SK-N-SH (cell line): ENCODE measurements around the gene LRRC42. TPM values are rescaled to one million over a fixed set of nuclear protein-coding genes. Genes with fewer than 3 reads are reported as not detected.

Experiments
- CTCF ChIA-PET: fragments of 300-600, 350-600 bp; formaldehyde crosslinking; extraction: SDS; loops from one replicate; lab custom pipeline; 2021; lab: Yijun Ruan, JAX
- POLR2A ChIA-PET: fragments of 350-600 bp; sonication (Branson Sonifier 250); formaldehyde crosslinking; extraction: SDS; loops from one replicate; lab custom pipeline; 2020; ENCODE audit warnings: antibody characterized with exemption, inconsistent platforms; lab: Yijun Ruan, JAX
- DNase-seq: peaks from one replicate; pipeline ENCODE4 v3.0.0; 2012
- H2AFZ ChIP-seq: fragments of 200-600 bp; sonication (generic); 2 replicates; pipeline ENCODE4 v1.8.1; 2016; ENCODE audit warnings: antibody characterized with exemption, mild to moderate bottlenecking, low read depth
- H3F3A ChIP-seq: fragments of 200-600 bp; sonication (generic); replicated peaks from 2 replicates; pipeline ENCODE3; 2016; ENCODE audit warnings: antibody characterized with exemption, mild to moderate bottlenecking; ENCODE audit not compliant: insufficient read depth
- H3K27ac ChIP-seq, 2 experiments: fragments of 200-500 bp in 1 of 2; fragments of 200-600 bp in 1 of 2; sonication (Bioruptor generic) in 1 of 2; sonication (generic), shearing (Covaris generic) in 1 of 2; 2 replicates each; pipeline versions ENCODE4 v1.5.1 to v1.6.1; 2014 to 2016; ENCODE audit warnings: low read depth in 2 of 2, inconsistent platforms in 1 of 2, low read length in 1 of 2, mild to moderate bottlenecking in 1 of 2, mixed read lengths in 1 of 2
- H3K27me3 ChIP-seq: fragments of 200-600 bp; sonication (generic), shearing (Covaris generic); 2 replicates; pipeline ENCODE4 v1.6.1; 2016; ENCODE audit warnings: mixed run types; ENCODE audit not compliant: insufficient read depth
- H3K36me3 ChIP-seq, 2 experiments: fragments of 200-500 bp in 1 of 2; fragments of 200-600 bp in 1 of 2; sonication (Bioruptor generic) in 1 of 2; sonication (generic) in 1 of 2; replicated peaks in 1 of 2; 2 replicates each; pipeline versions ENCODE3 to v1.5.1; 2014 to 2016; ENCODE audit warnings: low read length in 1 of 2, mild to moderate bottlenecking in 1 of 2; ENCODE audit not compliant: insufficient read depth in 2 of 2, control insufficient read depth in 1 of 2
- H3K4me1 ChIP-seq, 2 experiments: fragments of 200-500 bp in 1 of 2; fragments of 200-600 bp in 1 of 2; sonication (Bioruptor generic) in 1 of 2; sonication (generic), shearing (Covaris generic) in 1 of 2; 2 replicates each; pipeline versions ENCODE4 v1.5.1 to v1.6.1; 2014 to 2016; ENCODE audit warnings: low read depth in 1 of 2, low read length in 1 of 2, mixed run types in 1 of 2; ENCODE audit not compliant: insufficient read depth in 2 of 2, control insufficient read depth in 1 of 2
- H3K4me2 ChIP-seq: fragments of 200-600 bp; sonication (generic), shearing (Covaris generic); 2 replicates; pipeline ENCODE4 v1.6.1; 2017; ENCODE audit warnings: mixed run types
- H3K4me3 ChIP-seq, 2 experiments: fragments of 200-500 bp in 1 of 2; fragments of 200-600 bp in 1 of 2; sonication (Bioruptor generic) in 1 of 2; sonication (generic), shearing (Covaris generic) in 1 of 2; 2 replicates each; pipeline versions ENCODE4 v1.5.1 to v1.8.1; 2014 to 2016; ENCODE audit warnings: low read depth in 2 of 2, inconsistent platforms in 1 of 2, low read length in 1 of 2, mild to moderate bottlenecking in 1 of 2, mixed read lengths in 1 of 2, moderate library complexity in 1 of 2
- H3K79me2 ChIP-seq: fragments of 200-600 bp; sonication (generic); 2 replicates; pipeline ENCODE4 v1.8.1; 2017; ENCODE audit warnings: mild to moderate bottlenecking; ENCODE audit not compliant: insufficient read depth
- H3K9ac ChIP-seq: fragments of 200-600 bp; sonication (generic); 2 replicates; pipeline ENCODE4 v1.6.1; 2017; ENCODE audit warnings: mixed run types
- H3K9me2 ChIP-seq: fragments of 200-600 bp; sonication (generic); 2 replicates; pipeline ENCODE4 v1.6.1; 2017; ENCODE audit warnings: mixed run types
- H3K9me3 ChIP-seq: fragments of 200-600 bp; sonication (generic); 2 replicates; pipeline ENCODE4 v1.6.1; 2017; ENCODE audit warnings: mixed run types, mild to moderate bottlenecking, moderate library complexity
- H4K20me1 ChIP-seq: fragments of 200-600 bp; sonication (generic); 2 replicates; pipeline ENCODE4 v1.6.1; 2017; ENCODE audit warnings: mild to moderate bottlenecking, mixed run types; ENCODE audit not compliant: insufficient read depth
- CHD2 ChIP-seq: fragments of 150-350 bp; IDR thresholded peaks from 2 replicates; pipeline ENCODE4 v1.6.1; 2018; ENCODE audit warnings: low read length; ENCODE audit not compliant: partially characterized antibody
- ELF1 ChIP-seq: IDR thresholded peaks from 2 replicates; pipeline ENCODE4 v1.4.0; 2012
- EP300 ChIP-seq, 2 experiments: IDR thresholded peaks; 2 replicates each; pipeline versions ENCODE4 v1.4.0 to v1.6.1; 2012; ENCODE audit warnings: borderline replicate concordance in 1 of 2, low read depth in 1 of 2, low read length in 1 of 2
- EZH2phosphoT487 ChIP-seq: fragments of 200-600 bp; sonication (generic); IDR thresholded peaks from 2 replicates; pipeline ENCODE4 v1.6.1; 2017; ENCODE audit warnings: low read depth, mixed run types, mild to moderate bottlenecking, antibody characterized with exemption, moderate library complexity, borderline replicate concordance
- FOXJ3 ChIP-seq: sonication (generic); formaldehyde crosslinking; IDR thresholded peaks from 2 replicates; pipeline ENCODE4 v1.5.1; 2020; ENCODE audit warnings: mild to moderate bottlenecking, missing genetic modification reagents
- GATA2 ChIP-seq: sonication (generic); formaldehyde crosslinking; IDR thresholded peaks from 2 replicates; pipeline ENCODE4 v1.5.0; 2020; ENCODE audit warnings: mild to moderate bottlenecking, missing genetic modification reagents
- JUND ChIP-seq: IDR thresholded peaks from 2 replicates; pipeline ENCODE4 v1.4.0; 2012
- MXI1 ChIP-seq: IDR thresholded peaks from 2 replicates; pipeline ENCODE4 v1.6.1; 2012; ENCODE audit warnings: mild to moderate bottlenecking, low read depth, low read length, improper control_type of control experiment
- NFIC ChIP-seq: IDR thresholded peaks from 2 replicates; pipeline ENCODE4 v1.4.0; 2012; ENCODE audit warnings: borderline replicate concordance
- POLR2AphosphoS5 ChIP-seq: IDR thresholded peaks from 2 replicates; pipeline ENCODE4 v1.6.1; 2012; ENCODE audit warnings: low read depth, low read length
- RAD21 ChIP-seq: IDR thresholded peaks from 2 replicates; pipeline ENCODE4 v1.6.1; 2012; ENCODE audit warnings: mild to moderate bottlenecking, low read length
- RFX5 ChIP-seq: IDR thresholded peaks from 2 replicates; pipeline ENCODE4 v1.6.1; 2012; ENCODE audit warnings: mild to moderate bottlenecking, improper control_type of control experiment, low read length
- SMC3 ChIP-seq: IDR thresholded peaks from 2 replicates; pipeline ENCODE4 v1.6.1; 2012; ENCODE audit warnings: low read depth, low read length, improper control_type of control experiment
- TAF1 ChIP-seq: IDR thresholded peaks from 2 replicates; pipeline ENCODE4 v1.6.1; 2012; ENCODE audit warnings: low read depth, mild to moderate bottlenecking, low read length, moderate library complexity, borderline replicate concordance
- TCF12 ChIP-seq: IDR thresholded peaks from 2 replicates; pipeline ENCODE4 v1.4.0; 2012
- TEAD4 ChIP-seq: IDR thresholded peaks from 2 replicates; pipeline ENCODE4 v1.4.0; 2012; ENCODE audit warnings: mild to moderate bottlenecking, borderline replicate concordance; ENCODE audit not compliant: insufficient read depth
- YY1 ChIP-seq: IDR thresholded peaks from 2 replicates; pipeline ENCODE4 v1.4.0; 2012; ENCODE audit warnings: low read depth, mild to moderate bottlenecking
- WGBS: methylation state at CpG from one replicate; pipeline ENCODE4 v1.1.6; 2017; ENCODE audit warnings: low lambda C conversion rate; 5-methylcytosine and 5-hydroxymethylcytosine counted together
- polyA plus RNA-seq, 3 experiments: library from polyadenylated mRNA; depleted of rRNA; stranded (reverse); fragments of >200 nt; gene quantifications; 2 replicates each; pipeline ENCODE4 v1.2.3, GENCODE V29; 2012
- TF ChIP-seq, protein P1 (sequence below): IDR thresholded peaks from 2 replicates; pipeline ENCODE4 v1.4.0; 2012; ENCODE audit warnings: low read depth, borderline replicate concordance
- TF ChIP-seq, protein P2 (sequence below): fragments of 200-600 bp; sonication (generic); IDR thresholded peaks from 2 replicates; pipeline ENCODE4 v1.6.1; 2017; ENCODE audit warnings: antibody characterized with exemption, mild to moderate bottlenecking, moderate library complexity
- TF ChIP-seq, protein P3 (sequence below): IDR thresholded peaks from 2 replicates; pipeline ENCODE4; 2012

Gene LRRC42
- polyA plus RNA-seq, 1 of the 3 experiments (the other 2 are of a cell fraction), result 35.0 TPM

DNA sequence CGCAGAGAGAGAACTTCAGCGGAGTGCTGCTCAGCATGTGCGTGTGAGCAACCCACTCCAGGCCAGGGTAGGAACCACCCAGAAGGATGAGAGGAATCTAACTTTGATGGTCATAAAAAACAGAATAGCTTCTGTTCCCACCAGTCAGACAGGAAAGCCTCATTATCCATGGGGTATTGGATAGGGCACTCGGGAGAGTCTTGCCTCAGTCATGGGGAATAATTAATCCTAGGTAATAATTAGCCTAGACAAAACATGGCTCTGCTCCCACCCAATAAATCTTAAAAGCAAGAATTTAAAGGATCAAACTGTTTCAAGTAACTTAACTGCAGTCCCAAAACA is 36.6 kb downstream of the LRRC42 start:
- H3K36me3 ChIP-seq, result no peaks in the 10 kb centered on the region
- no peaks in the 10 kb centered on the region for H3K79me2 ChIP-seq
- H3K27ac ChIP-seq, result no peak overlapping the region
- H3K4me3 ChIP-seq, result no peak overlapping the region
- no peak overlapping the region for H3K4me2 ChIP-seq
- H3K9ac ChIP-seq, result no peak overlapping the region
- no peak for DNase-seq
- CTCF ChIA-PET, result interaction anchor here (0.6 to 0.7 kb wide), 2 partner anchors 34 to 59 kb away, joined by 3 read pairs; no protein-coding TSS in a partner anchor
- no peaks in the 10 kb centered on the region for H3K9me2 ChIP-seq
- no peaks in the 10 kb centered on the region for H3K27me3 ChIP-seq
- no peaks in the 10 kb centered on the region for H3K9me3 ChIP-seq
- no peak overlapping the region for H2AFZ ChIP-seq
- TF ChIP-seq, protein P1, sequence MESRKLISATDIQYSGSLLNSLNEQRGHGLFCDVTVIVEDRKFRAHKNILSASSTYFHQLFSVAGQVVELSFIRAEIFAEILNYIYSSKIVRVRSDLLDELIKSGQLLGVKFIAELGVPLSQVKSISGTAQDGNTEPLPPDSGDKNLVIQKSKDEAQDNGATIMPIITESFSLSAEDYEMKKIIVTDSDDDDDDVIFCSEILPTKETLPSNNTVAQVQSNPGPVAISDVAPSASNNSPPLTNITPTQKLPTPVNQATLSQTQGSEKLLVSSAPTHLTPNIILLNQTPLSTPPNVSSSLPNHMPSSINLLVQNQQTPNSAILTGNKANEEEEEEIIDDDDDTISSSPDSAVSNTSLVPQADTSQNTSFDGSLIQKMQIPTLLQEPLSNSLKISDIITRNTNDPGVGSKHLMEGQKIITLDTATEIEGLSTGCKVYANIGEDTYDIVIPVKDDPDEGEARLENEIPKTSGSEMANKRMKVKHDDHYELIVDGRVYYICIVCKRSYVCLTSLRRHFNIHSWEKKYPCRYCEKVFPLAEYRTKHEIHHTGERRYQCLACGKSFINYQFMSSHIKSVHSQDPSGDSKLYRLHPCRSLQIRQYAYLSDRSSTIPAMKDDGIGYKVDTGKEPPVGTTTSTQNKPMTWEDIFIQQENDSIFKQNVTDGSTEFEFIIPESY, result no peak
- TF ChIP-seq EZH2phosphoT487 (no peak), POLR2AphosphoS5 (no peak), YY1 (no peak), RFX5 (no peak), EP300 (IDR thresholded peaks at IDR 0.05; ENCODE audit: borderline replicate concordance in 1 of 2, low read depth in 1 of 2, low read length in 1 of 2) (no peak), CHD2 (no peak), SMC3 (no peak), MXI1 (no peak), ELF1 (no peak)
- TF ChIP-seq, protein P2, sequence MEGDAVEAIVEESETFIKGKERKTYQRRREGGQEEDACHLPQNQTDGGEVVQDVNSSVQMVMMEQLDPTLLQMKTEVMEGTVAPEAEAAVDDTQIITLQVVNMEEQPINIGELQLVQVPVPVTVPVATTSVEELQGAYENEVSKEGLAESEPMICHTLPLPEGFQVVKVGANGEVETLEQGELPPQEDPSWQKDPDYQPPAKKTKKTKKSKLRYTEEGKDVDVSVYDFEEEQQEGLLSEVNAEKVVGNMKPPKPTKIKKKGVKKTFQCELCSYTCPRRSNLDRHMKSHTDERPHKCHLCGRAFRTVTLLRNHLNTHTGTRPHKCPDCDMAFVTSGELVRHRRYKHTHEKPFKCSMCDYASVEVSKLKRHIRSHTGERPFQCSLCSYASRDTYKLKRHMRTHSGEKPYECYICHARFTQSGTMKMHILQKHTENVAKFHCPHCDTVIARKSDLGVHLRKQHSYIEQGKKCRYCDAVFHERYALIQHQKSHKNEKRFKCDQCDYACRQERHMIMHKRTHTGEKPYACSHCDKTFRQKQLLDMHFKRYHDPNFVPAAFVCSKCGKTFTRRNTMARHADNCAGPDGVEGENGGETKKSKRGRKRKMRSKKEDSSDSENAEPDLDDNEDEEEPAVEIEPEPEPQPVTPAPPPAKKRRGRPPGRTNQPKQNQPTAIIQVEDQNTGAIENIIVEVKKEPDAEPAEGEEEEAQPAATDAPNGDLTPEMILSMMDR, result no peak
- no peaks in the 10 kb centered on the region for H3K4me1 ChIP-seq
- H4K20me1 ChIP-seq, result no peaks in the 10 kb centered on the region
- WGBS, result 95% methylated on average over 4 of the region's 4 CpGs
- H3F3A ChIP-seq, result no peaks in the 10 kb centered on the region
- POLR2A ChIA-PET, result no interaction called here

DNA sequence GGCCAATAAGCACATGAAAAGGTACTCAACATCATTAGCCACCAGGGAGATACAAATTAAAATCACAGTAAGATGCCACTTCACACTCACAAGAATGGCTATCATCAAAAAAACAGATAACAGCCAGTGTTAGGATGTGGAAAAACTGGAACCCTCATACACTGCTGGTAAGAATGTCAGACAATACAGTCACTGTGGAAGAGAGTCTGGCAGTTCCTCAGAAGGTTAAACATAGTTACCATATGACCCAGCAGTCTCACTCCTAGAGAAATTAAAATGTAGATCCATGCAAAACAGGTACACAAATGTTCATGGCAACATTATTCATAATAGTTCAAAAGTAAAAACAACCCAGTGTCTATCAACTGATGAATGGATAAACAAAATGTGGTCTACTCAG is 38.6 kb downstream of the LRRC42 start:
- H3K9me2 ChIP-seq, result no peaks in the 10 kb centered on the region
- H3K36me3 ChIP-seq, result no peaks in the 10 kb centered on the region
- H3F3A ChIP-seq, result no peaks in the 10 kb centered on the region
- POLR2A ChIA-PET, result no interaction called here
- CTCF ChIA-PET, result no interaction called here
- H3K4me1 ChIP-seq, result no peaks in the 10 kb centered on the region
- no peak overlapping the region for H3K4me2 ChIP-seq
- no peak for DNase-seq
- no peak overlapping the region for H3K4me3 ChIP-seq
- H3K27ac ChIP-seq, result no peak overlapping the region
- H3K79me2 ChIP-seq, result no peaks in the 10 kb centered on the region
- H3K9ac ChIP-seq, result no peak overlapping the region
- H3K9me3 ChIP-seq, result no peaks in the 10 kb centered on the region
- no peaks in the 10 kb centered on the region for H3K27me3 ChIP-seq
- no peaks in the 10 kb centered on the region for H4K20me1 ChIP-seq
- no peak overlapping the region for H2AFZ ChIP-seq
- no peak for TF ChIP-seq POLR2AphosphoS5
- TF ChIP-seq, protein P3, sequence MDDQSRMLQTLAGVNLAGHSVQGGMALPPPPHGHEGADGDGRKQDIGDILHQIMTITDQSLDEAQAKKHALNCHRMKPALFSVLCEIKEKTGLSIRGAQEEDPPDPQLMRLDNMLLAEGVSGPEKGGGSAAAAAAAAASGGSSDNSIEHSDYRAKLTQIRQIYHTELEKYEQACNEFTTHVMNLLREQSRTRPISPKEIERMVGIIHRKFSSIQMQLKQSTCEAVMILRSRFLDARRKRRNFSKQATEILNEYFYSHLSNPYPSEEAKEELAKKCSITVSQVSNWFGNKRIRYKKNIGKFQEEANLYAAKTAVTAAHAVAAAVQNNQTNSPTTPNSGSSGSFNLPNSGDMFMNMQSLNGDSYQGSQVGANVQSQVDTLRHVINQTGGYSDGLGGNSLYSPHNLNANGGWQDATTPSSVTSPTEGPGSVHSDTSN, result no peak
- TF ChIP-seq FOXJ3 (CRISPR knock-in tag), result no peak
- no peak for TF ChIP-seq MXI1
- no peak for TF ChIP-seq RFX5
- TF ChIP-seq, protein P1, result no peak
- TF ChIP-seq RAD21, result no peak
- TF ChIP-seq, protein P2, result no peak
- no peak for TF ChIP-seq TEAD4
- no peak for TF ChIP-seq JUND
- no peak for TF ChIP-seq SMC3
- TF ChIP-seq NFIC, result no peak
- no peak for TF ChIP-seq TAF1
- TF ChIP-seq GATA2 (CRISPR knock-in tag), result no peak
- no peak for TF ChIP-seq TCF12
